IgD-negative memory B cell (primary cell): Measurements from ENCODE around the gene ZBTB46. TPM values are rescaled to one million over a fixed set of nuclear protein-coding genes. Genes with fewer than 3 reads are reported as not detected.

Source experiments
- H3K27ac Mint-ChIP-seq, 3 donors: one replicate each; pipeline ENCODE4 v1.8.0; 2020 to 2022; ENCODE audit warnings: mild to moderate bottlenecking in 3 of 3, mixed read lengths in 3 of 3, moderate library complexity in 1 of 3
- H3K27me3 Mint-ChIP-seq: one replicate; pipeline ENCODE4 v1.8.0; 2021; ENCODE audit warnings: mixed read lengths
- H3K36me3 Mint-ChIP-seq: one replicate; pipeline ENCODE4 v1.8.0; 2020; ENCODE audit warnings: mild to moderate bottlenecking, mixed read lengths
- H3K4me1 Mint-ChIP-seq, 3 donors: one replicate each; pipeline ENCODE4 v1.8.0; 2020 to 2022; ENCODE audit warnings: mixed read lengths in 3 of 3, mild to moderate bottlenecking in 1 of 3
- H3K4me3 Mint-ChIP-seq, 4 donors: one replicate each; pipeline ENCODE4 v1.8.0; 2020 to 2022; ENCODE audit warnings: mild to moderate bottlenecking in 4 of 4, mixed read lengths in 4 of 4, moderate library complexity in 3 of 4
- H3K9me3 Mint-ChIP-seq, 3 donors: one replicate each; pipeline ENCODE4 v1.8.0; 2020 to 2021; ENCODE audit warnings: mixed read lengths in 3 of 3, mild to moderate bottlenecking in 1 of 3
- polyA plus RNA-seq: library from polyadenylated mRNA; unstranded; fragments of 300-500 nt; fragmentation: Illumina TruSeq; gene quantifications from one replicate; pipeline ENCODE4 v1.2.3, GENCODE V29; 2021

The ZBTB46 gene
- polyA plus RNA-seq, 1 donor from 2014 or later = 0.04 TPM

- no peaks in the 10 kb centered on the region for H3K9me3 Mint-ChIP-seq
- H3K4me1 Mint-ChIP-seq = no peaks in the 10 kb centered on the region
- H3K4me3 Mint-ChIP-seq = no peak overlapping the region
- peaks cover 8% of the 10 kb centered on the region for H3K27me3 Mint-ChIP-seq
- no peaks in the 10 kb centered on the region for H3K36me3 Mint-ChIP-seq
- no peak overlapping the region for H3K27ac Mint-ChIP-seq
Measured at GRCh38 chr20:63767886-63768285, 63.2 kb downstream of the ZBTB46 start.

GRCh38 chr20:63767456-63767855, 63.6 kb downstream of the ZBTB46 start:
- Mint-ChIP-seq H3K27ac (no peak overlapping the region), H3K9me3 (no peaks in the 10 kb centered on the region), H3K27me3 (peaks cover 8% of the 10 kb centered on the region), H3K36me3 (no peaks in the 10 kb centered on the region), H3K4me3 (no peak overlapping the region), H3K4me1 (no peaks in the 10 kb centered on the region)

GRCh38 chr20:63766695-63767426, 64.2 kb downstream of the ZBTB46 start:
- Mint-ChIP-seq H3K27ac (no peak overlapping the region), H3K9me3 (no peaks in the 10 kb centered on the region), H3K4me1 (no peaks in the 10 kb centered on the region), H3K4me3 (no peak overlapping the region), H3K36me3 (no peaks in the 10 kb centered on the region), H3K27me3 (peaks cover 8% of the 10 kb centered on the region)

DNA sequence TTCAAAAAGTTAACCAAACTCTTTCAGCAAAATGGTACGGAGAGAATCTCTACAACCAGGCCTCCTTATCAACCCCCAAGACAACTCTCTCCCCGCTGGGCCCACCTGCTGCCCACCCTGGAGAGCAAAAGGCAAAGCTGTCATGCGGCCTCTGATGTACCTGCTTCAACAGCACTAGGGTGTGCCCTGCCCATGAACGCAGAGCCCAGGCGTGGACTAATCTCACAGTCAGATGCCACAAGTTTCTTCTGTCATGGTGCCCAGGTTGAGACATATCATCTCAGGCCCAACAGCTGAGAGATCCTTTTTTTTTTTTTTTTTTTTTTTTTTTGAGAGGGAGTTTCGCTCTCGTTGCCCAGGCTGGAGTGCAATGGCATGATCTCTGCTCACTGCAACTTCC, 65.2 kb downstream of the ZBTB46 start:
- H3K4me1 Mint-ChIP-seq = no peaks in the 10 kb centered on the region
- H3K36me3 Mint-ChIP-seq = no peaks in the 10 kb centered on the region
- no peaks in the 10 kb centered on the region for H3K9me3 Mint-ChIP-seq
- no peak overlapping the region for H3K4me3 Mint-ChIP-seq
- peak overlapping the region in 1 of 3 donors; percentile 77 for H3K27ac Mint-ChIP-seq
- peaks cover 8% of the 10 kb centered on the region for H3K27me3 Mint-ChIP-seq

DNA sequence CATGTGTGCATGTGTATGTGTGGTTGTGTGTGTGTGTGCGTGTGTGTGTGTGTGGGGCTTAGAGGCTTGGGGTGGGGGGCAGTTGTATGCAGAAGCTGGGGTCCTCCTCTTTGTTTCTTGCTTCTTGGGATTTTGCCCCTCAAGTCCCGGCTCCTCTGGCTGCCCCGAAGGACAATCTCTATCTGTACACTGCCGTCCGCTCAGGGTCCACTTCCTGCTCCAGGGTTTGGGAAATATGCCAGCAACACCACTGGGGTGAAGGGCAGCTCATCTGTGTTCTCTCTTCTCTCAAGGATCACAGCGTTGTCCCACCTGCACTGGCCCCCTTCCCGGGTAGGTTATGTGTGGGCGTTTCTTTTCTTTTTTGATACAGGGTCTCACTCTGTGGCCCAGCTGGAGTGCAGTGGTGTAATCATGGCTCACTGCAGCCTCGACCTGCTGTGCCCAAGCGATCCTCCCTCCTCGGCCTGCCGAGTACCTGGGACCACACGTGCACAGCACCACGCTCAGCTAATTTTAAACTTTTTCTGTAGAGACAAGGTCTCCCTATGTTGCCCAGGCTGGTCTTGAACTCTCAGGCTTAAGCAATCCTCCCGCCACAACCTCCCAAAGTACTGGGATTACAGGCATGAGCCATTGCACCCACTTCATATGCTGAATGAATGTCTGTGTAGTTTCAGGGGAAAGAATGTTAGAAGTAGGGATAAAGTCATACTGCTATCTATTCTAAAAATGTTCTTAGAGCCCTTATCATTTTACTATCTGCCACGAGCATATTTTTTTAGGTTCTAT, 65.8 kb downstream of the ZBTB46 start:
- H3K27ac Mint-ChIP-seq = peak overlapping the region in 1 of 3 donors; percentile 77
- H3K4me1 Mint-ChIP-seq = no peaks in the 10 kb centered on the region
- no peak overlapping the region for H3K4me3 Mint-ChIP-seq
- H3K9me3 Mint-ChIP-seq = no peaks in the 10 kb centered on the region
- H3K27me3 Mint-ChIP-seq = peaks cover 8% of the 10 kb centered on the region
- H3K36me3 Mint-ChIP-seq = no peaks in the 10 kb centered on the region

GRCh38 chr20:63759377-63759901, 71.6 kb downstream of the ZBTB46 start:
- H3K4me3 Mint-ChIP-seq = no peak overlapping the region
- peaks cover 9% of the 10 kb centered on the region for H3K27me3 Mint-ChIP-seq
- no peaks in the 10 kb centered on the region for H3K9me3 Mint-ChIP-seq
- H3K36me3 Mint-ChIP-seq = no peaks in the 10 kb centered on the region
- H3K4me1 Mint-ChIP-seq = peaks cover 0 to 2% (median 0%) of the 10 kb centered on the region in 3 donors
- H3K27ac Mint-ChIP-seq = no peak overlapping the region

GRCh38 chr20:63758152-63758551, 72.9 kb downstream of the ZBTB46 start:
- Mint-ChIP-seq H3K27ac (no peak overlapping the region), H3K4me1 (peaks cover 0 to 5% (median 0%) of the 10 kb centered on the region in 3 donors), H3K36me3 (no peaks in the 10 kb centered on the region), H3K4me3 (no peak overlapping the region), H3K9me3 (peaks cover 0 to 1% (median 0%) of the 10 kb centered on the region in 3 donors), H3K27me3 (peaks cover 4% of the 10 kb centered on the region)

DNA sequence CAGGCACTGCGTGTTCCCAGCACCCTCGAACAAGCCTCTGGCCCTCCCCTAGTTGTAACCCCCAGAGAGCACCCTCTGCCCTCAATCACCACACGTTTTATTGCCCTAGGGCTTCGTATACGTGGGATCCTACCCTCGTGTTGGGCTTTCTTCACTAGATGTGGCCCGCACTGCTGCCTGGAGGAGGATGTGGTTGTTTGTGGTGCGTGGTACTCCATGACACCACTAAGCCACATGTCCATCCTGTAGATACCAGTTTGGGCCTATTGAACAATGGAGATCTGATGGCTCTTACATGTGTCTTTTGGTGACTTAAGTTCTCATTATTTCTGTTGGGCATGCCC, 74.4 kb downstream of the ZBTB46 start:
- Mint-ChIP-seq H3K27me3 (peaks cover 4% of the 10 kb centered on the region), H3K9me3 (peaks cover 0 to 1% (median 0%) of the 10 kb centered on the region in 3 donors), H3K4me3 (no peak overlapping the region), H3K4me1 (peaks cover 0 to 5% (median 0%) of the 10 kb centered on the region in 3 donors), H3K36me3 (no peaks in the 10 kb centered on the region), H3K27ac (no peak overlapping the region)

GRCh38 chr20:63755933-63756647, 75.0 kb downstream of the ZBTB46 start:
- no peak overlapping the region for H3K4me3 Mint-ChIP-seq

GRCh38 chr20:63754008-63754407, 77.1 kb downstream of the ZBTB46 start:
- Mint-ChIP-seq H3K27me3 (no peaks in the 10 kb centered on the region), H3K4me1 (peaks cover 0 to 5% (median 0%) of the 10 kb centered on the region in 3 donors), H3K27ac (no peak overlapping the region), H3K36me3 (no peaks in the 10 kb centered on the region), H3K9me3 (peaks cover 0 to 1% (median 0%) of the 10 kb centered on the region in 3 donors), H3K4me3 (peak overlapping the region in 1 of 4 donors; percentile 16)

More at GRCh38 chr20:63755933-63756647, 75.0 kb downstream of the ZBTB46 start:
- Mint-ChIP-seq H3K9me3 (peaks cover 0 to 1% (median 0%) of the 10 kb centered on the region in 3 donors), H3K27ac (no peak overlapping the region), H3K36me3 (no peaks in the 10 kb centered on the region), H3K4me1 (peaks cover 0 to 5% (median 0%) of the 10 kb centered on the region in 3 donors), H3K27me3 (peaks cover 4% of the 10 kb centered on the region)

DNA sequence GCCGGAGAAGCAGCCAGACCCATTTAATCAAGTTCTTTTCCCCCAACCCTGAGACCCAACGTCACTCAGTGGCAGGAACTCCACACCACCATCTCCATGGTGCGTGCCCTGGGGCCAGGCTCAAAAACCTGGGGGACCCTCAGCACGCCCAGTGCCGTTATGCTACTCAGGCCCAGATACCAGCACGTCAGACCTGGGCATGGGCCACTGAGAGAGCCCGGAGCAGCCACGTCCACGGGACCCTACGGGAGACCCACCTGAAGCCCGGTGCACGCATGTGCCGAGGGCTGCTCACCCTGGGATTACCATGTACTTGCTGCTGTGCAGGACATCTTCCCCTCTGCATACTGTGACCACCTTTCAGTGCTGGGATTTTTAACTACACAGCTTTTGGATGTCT, 77.7 kb downstream of the ZBTB46 start:
- Mint-ChIP-seq H3K27me3 (no peaks in the 10 kb centered on the region), H3K36me3 (no peaks in the 10 kb centered on the region), H3K4me3 (no peak overlapping the region), H3K9me3 (peaks cover 0 to 1% (median 0%) of the 10 kb centered on the region in 3 donors), H3K4me1 (peaks cover 0 to 4% (median 0%) of the 10 kb centered on the region in 3 donors), H3K27ac (no peak overlapping the region)

DNA sequence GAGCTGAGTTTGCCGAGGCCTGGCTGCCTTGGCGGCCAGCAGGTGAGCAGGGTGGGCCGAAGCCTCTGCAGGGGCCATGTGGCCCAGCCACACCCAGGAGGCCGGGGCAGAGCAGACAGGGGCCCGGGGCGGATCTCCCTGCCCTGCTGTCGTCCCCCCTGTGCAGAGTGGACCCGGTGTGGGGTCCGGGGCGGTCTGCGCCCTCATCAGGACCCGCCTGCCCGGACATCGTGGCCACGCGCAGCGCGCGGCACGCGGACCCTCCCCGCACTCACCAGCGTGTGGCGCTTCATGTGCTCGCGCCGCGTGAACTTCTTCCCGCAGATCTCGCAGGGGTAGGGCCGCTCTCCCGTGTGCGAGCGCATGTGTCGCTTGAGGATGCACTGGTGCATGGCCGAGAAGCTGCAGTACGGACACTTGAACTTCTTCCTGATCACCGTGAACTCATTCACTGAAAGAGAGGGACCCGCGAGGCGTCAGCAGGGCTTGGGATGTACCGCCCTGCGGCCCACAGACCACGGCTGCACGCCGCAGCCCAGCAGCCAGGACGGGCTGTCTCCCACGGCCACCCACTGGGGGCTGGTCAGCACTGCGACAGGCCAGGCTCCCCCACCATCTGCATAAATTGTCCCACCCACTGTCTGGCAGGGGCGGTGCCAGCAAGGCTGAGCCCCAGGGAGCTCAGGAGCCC, 78.5 kb downstream of the ZBTB46 start:
- Mint-ChIP-seq H3K27me3 (no peaks in the 10 kb centered on the region), H3K36me3 (no peaks in the 10 kb centered on the region), H3K4me1 (peaks cover 0 to 3% (median 0%) of the 10 kb centered on the region in 3 donors), H3K9me3 (peaks cover 0 to 1% (median 0%) of the 10 kb centered on the region in 3 donors), H3K27ac (no peak overlapping the region), H3K4me3 (no peak overlapping the region)

DNA sequence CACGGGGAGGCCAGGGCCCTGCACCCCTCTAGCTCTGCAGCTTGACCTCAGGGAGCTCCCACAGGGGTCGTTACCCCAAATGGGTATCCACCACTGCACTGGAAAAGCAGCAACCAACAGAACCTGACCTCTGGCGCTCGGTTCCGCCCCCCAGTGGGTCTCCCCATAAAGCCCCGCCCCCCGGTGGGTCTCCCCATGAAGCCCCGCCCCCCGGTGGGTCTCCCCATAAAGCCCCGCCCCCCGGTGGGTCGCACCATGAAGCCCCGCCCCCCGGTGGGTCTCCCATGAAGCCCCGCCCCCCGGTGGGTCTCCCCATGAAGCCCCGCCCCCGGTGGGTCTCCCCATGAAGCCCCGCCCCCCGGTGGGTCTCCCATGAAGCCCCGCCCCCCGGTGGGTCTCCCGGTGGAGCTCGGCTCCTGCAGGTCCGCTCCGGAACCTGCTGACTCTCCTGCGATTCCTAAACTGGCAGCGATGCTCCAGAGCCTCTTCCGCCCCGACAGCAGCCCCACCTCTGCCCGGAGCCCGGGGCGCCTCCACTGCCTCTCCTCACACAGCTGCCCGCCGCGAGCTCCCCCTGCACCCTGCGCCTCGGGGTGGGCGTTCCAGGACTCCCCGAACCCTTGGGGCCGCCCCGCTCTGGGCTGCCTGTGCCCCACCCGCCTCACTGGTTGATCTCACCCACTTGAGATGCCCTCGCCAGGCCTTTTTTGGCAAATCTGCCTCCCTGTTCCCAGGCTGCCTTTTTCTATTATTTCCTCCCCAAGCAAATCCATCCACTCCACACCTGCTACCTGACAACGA, 79.4 kb downstream of the ZBTB46 start:
- peaks cover 0 to 3% (median 0%) of the 10 kb centered on the region in 3 donors for H3K4me1 Mint-ChIP-seq
- no peaks in the 10 kb centered on the region for H3K27me3 Mint-ChIP-seq
- H3K4me3 Mint-ChIP-seq = peak overlapping the region in 1 of 4 donors; percentile 47
- H3K27ac Mint-ChIP-seq = peak overlapping the region in 1 of 3 donors; percentile 67
- no peaks in the 10 kb centered on the region for H3K36me3 Mint-ChIP-seq
- H3K9me3 Mint-ChIP-seq = peaks cover 0 to 1% (median 0%) of the 10 kb centered on the region in 3 donors
